ENCODE results near the gene C5orf58.

The C5orf58 gene

DNA sequence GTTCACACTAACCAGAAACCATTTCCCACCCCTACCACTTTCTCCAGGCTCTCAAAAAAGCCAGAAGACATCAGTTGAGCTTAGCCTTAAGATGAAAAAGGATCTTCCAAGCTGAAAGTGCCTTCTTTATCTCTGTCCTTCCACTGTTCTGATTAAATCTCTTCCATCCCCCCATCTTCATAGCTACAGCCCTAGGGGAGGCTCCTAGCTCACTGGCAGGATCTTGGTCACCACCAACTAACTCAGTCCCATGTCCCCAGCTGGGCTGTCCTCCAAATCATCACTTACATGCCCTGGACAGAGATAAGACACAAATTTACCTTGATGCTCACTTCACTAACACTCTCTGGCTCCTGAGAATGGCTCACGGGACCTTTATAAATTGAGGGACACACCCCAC lies 50.5 kb downstream of the C5orf58 start:
- DNase-seq (ENCODE audit: low read depth) = no peak

DNA sequence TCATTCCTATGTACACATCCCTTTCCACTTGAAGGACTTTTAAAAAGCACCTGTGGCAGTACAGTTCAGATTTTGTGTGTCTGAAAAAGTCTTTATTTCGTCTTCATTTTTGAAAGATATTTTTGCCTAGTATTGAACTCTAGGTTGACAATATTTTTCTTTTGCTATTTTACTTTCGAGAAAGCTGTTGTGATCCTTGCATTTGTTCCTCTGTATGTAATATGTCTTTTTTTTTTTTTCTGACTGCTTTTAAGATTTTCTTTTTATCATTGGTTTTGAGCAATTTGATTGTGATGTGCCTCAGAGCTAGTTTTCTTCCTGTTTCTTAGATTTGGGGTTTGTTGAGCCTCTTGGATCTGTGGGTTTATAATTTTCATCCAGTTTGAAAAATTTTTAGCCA lies 51.4 kb downstream of the C5orf58 start:
- no peak for DNase-seq (ENCODE audit: low read depth)

DNA sequence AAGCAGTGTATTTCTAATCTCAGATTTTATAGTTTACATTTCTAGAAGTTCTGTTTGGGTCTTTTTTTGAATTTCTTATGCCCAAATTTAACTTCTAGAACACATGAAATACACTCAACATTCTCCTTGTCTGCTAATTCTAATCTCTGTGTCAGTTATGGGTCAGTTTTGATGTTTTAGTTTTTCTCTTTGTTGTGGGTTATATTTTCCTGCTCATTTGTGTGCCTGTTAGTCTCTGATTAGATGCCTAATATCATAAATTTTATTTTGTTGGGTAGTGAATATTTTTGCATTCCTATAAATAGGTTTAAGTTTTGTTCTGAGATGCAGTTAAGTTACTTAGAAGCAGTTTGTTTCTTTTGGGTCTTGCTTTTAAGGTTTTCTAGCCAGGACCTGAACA lies 52.4 kb downstream of the C5orf58 start:
- no peak for DNase-seq (ENCODE audit: low read depth)

DNA sequence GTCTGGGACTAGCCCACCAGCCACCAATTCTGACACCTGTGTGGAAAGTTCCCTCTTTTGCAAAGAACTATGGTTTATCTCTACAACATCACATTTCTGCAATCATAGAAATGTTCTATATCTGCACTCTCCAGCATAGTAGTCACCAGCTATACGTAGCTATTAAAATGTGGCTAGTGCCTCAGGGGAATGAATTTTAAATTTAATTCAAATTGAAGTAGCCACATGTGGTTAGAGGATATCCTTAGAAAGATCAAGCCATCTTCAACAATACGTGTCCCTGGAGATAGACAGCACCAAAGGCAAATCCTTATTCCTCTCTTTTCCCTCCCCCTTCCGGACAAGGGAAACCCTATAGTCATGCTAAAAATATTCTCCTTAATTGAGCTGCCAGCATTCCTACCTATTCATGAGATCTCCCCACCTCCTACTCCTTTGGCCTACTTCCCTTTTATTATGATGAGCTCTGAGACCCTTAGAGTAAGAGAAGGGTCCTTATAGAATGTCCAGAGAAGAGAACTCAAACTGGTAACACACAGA lies 53.7 kb downstream of the C5orf58 start:
- DNase-seq (ENCODE audit: low read depth) = no peak

- DNase-seq (ENCODE audit: low read depth) = no peak
Measured at GRCh38 chr5:170287532-170287931, 54.7 kb downstream of the C5orf58 start.

DNA sequence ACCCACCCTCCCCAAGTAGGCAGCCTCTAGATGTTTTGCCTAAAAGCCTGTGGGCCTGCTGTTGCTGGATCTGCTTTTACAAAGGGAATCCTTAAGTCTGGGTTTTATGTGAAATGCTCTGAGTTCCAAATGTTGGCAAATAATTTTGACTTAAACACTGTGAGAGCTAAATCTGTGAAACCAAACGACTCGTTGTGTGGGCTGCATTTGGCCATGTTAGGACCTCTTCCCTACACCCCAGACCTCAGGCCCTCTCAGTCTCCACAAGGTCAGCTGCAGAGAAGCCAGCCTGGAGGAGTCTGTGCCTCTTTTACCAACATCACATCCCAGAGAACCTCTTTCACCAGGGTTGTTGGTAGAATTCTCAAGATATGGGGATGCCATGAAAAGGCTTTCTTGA lies 55.4 kb downstream of the C5orf58 start:
- no peak for DNase-seq (ENCODE audit: low read depth)

- DNase-seq (ENCODE audit: low read depth) = no peak
Measured at GRCh38 chr5:170288551-170288950, 55.8 kb downstream of the C5orf58 start.

DNA sequence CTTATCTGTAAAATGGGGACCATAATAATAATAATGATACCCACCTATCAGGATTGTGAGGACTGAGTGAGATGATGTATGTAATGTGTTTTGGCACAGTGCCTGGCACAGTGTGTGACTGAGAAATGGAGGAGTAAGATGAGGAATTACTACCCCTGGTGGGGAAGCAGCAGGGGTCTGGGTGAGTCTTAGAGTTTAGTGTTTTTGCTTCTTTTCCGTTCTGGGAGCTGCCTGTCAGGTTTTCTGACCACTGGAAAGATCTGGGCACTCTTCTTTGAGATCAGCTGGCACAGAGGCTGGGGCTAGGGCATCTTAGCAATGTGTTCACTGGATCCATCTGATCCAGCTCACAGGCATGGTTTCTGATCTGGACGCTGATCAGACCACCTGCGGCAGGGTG lies 56.3 kb downstream of the C5orf58 start:
- no peak for DNase-seq (ENCODE audit: low read depth)

DNA sequence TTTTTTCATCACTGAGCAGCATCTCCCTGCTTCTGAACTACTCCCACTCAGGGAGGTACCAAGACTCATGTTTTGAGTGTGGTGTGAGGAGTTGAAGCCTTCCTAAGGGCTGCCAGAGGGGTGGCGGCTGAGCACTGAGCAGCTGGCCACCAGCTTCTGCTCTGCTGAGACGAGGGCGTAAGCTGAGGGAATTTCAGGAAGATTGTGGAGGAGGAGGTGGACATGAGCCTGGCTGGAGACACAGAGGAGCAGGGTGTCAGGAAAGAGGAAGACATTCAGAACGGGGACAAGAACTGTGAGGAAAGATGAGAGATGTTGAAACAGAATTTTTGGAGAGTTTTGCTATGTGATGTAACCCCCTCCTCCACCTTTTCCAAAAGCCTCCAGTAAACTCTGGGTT lies 57.0 kb downstream of the C5orf58 start:
- DNase-seq (ENCODE audit: low read depth) = no peak

DNA sequence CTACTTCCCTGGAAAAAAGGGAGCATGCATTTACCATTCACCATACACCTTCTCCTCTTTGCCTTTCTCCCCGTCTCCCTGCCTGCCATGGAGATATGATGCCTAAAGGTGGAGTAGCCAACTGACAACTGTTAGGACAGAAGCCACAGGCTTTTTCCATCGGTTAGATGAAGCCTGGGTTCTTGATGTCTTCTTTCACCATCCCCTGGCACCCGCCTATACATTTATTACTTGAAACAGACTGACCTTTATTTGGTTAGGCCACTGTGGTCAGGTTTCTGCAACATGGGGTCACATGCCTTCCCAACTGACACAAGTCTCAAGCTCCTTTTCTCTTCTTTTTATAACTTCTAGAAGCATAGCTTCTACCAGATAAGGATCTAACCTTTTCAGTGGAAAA lies 57.7 kb downstream of the C5orf58 start:
- DNase-seq (ENCODE audit: low read depth) = no peak

DNA sequence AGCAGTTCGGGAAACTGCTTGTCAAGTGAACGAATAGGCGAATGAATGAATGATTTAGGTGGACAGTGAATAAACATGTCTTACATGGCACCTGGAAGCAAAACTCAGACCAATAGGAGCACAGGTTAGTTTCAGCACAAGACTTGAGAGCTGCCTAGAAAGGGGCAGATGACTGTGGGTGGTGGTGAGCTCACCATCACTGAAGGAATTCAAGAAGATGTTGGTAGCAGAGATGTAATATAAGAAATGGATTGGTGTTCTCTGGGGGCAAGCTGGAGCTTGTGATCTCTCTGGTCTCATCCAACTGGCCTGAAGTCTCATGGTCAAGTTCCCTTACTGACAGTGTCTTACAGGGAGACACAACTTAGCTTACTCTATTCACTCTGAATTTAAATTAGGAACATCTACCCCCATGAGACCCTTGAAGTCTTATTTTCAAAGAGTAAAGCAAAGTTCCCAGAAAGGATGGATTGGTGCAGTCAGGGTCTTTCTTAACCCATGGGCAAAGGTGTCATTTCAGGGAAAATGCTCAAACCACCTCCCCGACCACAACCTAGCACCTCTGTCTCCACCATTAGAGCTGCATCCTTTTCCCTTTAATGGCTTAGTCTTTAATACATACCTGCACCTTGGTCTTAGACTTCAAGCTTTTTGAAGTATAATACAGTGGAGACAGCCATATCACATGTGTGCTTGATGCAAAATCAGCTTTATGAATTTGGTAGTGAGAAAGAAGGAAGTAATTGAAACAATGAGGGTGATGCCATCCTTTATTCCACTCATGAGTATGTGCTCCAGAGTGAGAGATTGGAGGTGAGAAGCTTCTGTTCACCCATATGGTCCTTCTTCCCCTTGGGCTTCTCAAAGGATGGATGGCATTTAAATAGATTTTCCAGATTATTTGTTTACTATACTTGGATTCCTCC lies 59.7 kb downstream of the C5orf58 start:
- no peak for DNase-seq (ENCODE audit: low read depth)

- DNase-seq (ENCODE audit: low read depth) = no peak
Measured at GRCh38 chr5:170293273-170293672, 60.5 kb downstream of the C5orf58 start.

DNA sequence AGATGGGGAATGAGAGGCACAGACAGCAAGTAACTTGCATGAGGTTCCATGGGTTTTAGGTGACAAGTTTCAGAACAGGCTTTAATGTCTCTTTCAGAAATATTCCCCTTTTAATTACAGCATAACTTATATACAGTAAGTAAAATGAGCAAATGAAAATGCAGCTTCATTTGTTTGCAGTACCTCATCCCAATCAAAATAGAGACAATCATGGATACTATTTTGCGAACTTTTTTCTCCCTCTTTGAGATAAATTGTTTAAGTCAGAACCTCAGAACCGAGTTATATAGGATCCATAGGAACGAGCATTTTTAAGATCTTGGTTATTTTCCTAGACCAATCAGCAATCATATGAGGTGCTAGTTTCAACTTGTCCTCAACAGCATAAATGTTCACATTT lies 61.3 kb downstream of the C5orf58 start:
- no peak for DNase-seq (ENCODE audit: low read depth)

- no peak for DNase-seq (ENCODE audit: low read depth)
Measured at GRCh38 chr5:170294556-170294955, 61.8 kb downstream of the C5orf58 start.
